CD4-positive, alpha-beta T cell treated with Interferon alpha-2 for 1 hour (primary cell): ENCODE measurements around the gene MMP14.
"Not testable (repeated sequence)": the region's sequence is repeated elsewhere in the genome, so short reads cannot be mapped to it uniquely, and the experiment has no call there.

ENCODE experiments used
- DNase-seq, 2 donors: peaks; one replicate each; pipeline ENCODE4 v3.0.0-alpha.2; 2020 to 2022

MMP14 gene

GRCh38 chr14:22836301-22837113 is at the start of gene MMP14:
Gene MMP14 (plus strand): TSS chr14:22836585. CDS start chr14:22836818, 233 bp downstream.
- DNase-seq = no peak

GRCh38 chr14:22786685-22787084 is 49.7 kb upstream of the MMP14 start:
- no peak for DNase-seq

- no peak for DNase-seq
These were observed 45.1 kb upstream of the MMP14 start for GRCh38 chr14:22791301-22791700.

GRCh38 chr14:22792158-22792557 is 44.2 kb upstream of the MMP14 start:
- no peak for DNase-seq

- not testable (repeated sequence) for DNase-seq
These were observed 42.8 kb upstream of the MMP14 start for GRCh38 chr14:22793550-22793949.

GRCh38 chr14:22793976-22794375 is 42.4 kb upstream of the MMP14 start:
- no peak for DNase-seq

GRCh38 chr14:22794551-22794951 is 41.8 kb upstream of the MMP14 start:
- DNase-seq = peak in 1 of 2 donors; percentile 33

- DNase-seq = no peak
These were observed 40.2 kb upstream of the MMP14 start for GRCh38 chr14:22796087-22796707.

GRCh38 chr14:22797017-22797917 is 39.1 kb upstream of the MMP14 start:
- DNase-seq = no peak

GRCh38 chr14:22798528-22798927 is 37.9 kb upstream of the MMP14 start:
- DNase-seq = no peak

- DNase-seq = no peak
These were observed 36.0 kb upstream of the MMP14 start for GRCh38 chr14:22800346-22800745.

GRCh38 chr14:22801716-22802115 is 34.7 kb upstream of the MMP14 start:
- no peak for DNase-seq

- no peak for DNase-seq
These were observed 33.3 kb upstream of the MMP14 start for GRCh38 chr14:22802860-22803686.

GRCh38 chr14:22803687-22803974 is 32.8 kb upstream of the MMP14 start:
- DNase-seq = no peak

- DNase-seq = not testable (repeated sequence)
These were observed 31.1 kb upstream of the MMP14 start for GRCh38 chr14:22805235-22805634.

GRCh38 chr14:22807432-22808087 is 28.8 kb upstream of the MMP14 start:
- no peak for DNase-seq

- DNase-seq = no peak
These were observed 27.8 kb upstream of the MMP14 start for GRCh38 chr14:22808388-22809209.

GRCh38 chr14:22811722-22812121 is 24.7 kb upstream of the MMP14 start:
- DNase-seq = no peak

- DNase-seq = no peak
These were observed 23.6 kb upstream of the MMP14 start for GRCh38 chr14:22812744-22813143.

- no peak for DNase-seq
These were observed 23.2 kb upstream of the MMP14 start for GRCh38 chr14:22813145-22813544.

- DNase-seq = no peak
These were observed 22.0 kb upstream of the MMP14 start for GRCh38 chr14:22814373-22814772.
